GM23248 (cell line): ENCODE measurements around the gene PDE6B. TPM values are rescaled to one million over a fixed set of nuclear protein-coding genes. Genes with fewer than 3 reads are reported as not detected.

ENCODE experiments used
- DNase-seq: peaks from one replicate; pipeline ENCODE4 v3.0.0-alpha.2; 2015
- H2AFZ ChIP-seq: fragments of 200-600 bp; sonication (generic); 2 replicates; pipeline ENCODE4 v1.6.1; 2016; ENCODE audit warnings: antibody characterized with exemption
- H3F3A ChIP-seq: fragments of 200-600 bp; sonication (generic); 2 replicates; pipeline ENCODE4 v1.6.1; 2016; ENCODE audit warnings: mild to moderate bottlenecking, antibody characterized with exemption, mixed run types; ENCODE audit not compliant: insufficient read depth
- H3K27ac ChIP-seq: fragments of 200-600 bp; sonication (generic); 2 replicates; pipeline ENCODE4 v1.5.1; 2016; ENCODE audit warnings: mild to moderate bottlenecking
- H3K27me3 ChIP-seq: fragments of 200-600 bp; sonication (generic); replicated peaks from 2 replicates; pipeline ENCODE4 v1.6.1; 2016; ENCODE audit warnings: mild to moderate bottlenecking; ENCODE audit not compliant: insufficient read depth
- H3K36me3 ChIP-seq: fragments of 200-600 bp; sonication (generic); 2 replicates; pipeline ENCODE4 v1.6.1; 2016; ENCODE audit warnings: low read depth, mild to moderate bottlenecking
- H3K4me1 ChIP-seq: fragments of 200-600 bp; sonication (generic); 2 replicates; pipeline ENCODE4 v1.6.1; 2016; ENCODE audit warnings: mild to moderate bottlenecking; ENCODE audit not compliant: insufficient read depth
- H3K4me2 ChIP-seq: fragments of 200-600 bp; sonication (generic); one replicate; pipeline ENCODE4 v1.6.1; 2016; ENCODE audit warnings: mild to moderate bottlenecking; ENCODE audit not compliant: unreplicated experiment
- H3K4me3 ChIP-seq: fragments of 200-600 bp; sonication (generic); 2 replicates; pipeline ENCODE4 v1.5.1; 2016; ENCODE audit warnings: mild to moderate bottlenecking
- H3K79me2 ChIP-seq: fragments of 200-600 bp; sonication (generic); 2 replicates; pipeline ENCODE4 v1.6.1; 2016; ENCODE audit warnings: mild to moderate bottlenecking; ENCODE audit not compliant: insufficient read depth
- H3K9ac ChIP-seq: fragments of 200-600 bp; sonication (generic); 2 replicates; pipeline ENCODE4 v1.6.1; 2016; ENCODE audit warnings: mild to moderate bottlenecking
- H3K9me2 ChIP-seq: fragments of 200-600 bp; sonication (generic); 2 replicates; pipeline ENCODE4 v1.6.1; 2016; ENCODE audit warnings: mixed run types, mild to moderate bottlenecking, moderate library complexity; ENCODE audit not compliant: insufficient read depth
- H3K9me3 ChIP-seq: fragments of 200-600 bp; sonication (generic); one replicate; pipeline ENCODE4 v1.6.1; 2017; ENCODE audit warnings: low read depth
- H4K20me1 ChIP-seq: fragments of 200-600 bp; sonication (generic); 2 replicates; pipeline ENCODE4 v1.6.0; 2016; ENCODE audit not compliant: insufficient read depth
- EZH2 ChIP-seq: fragments of 200-600 bp; sonication (generic); IDR thresholded peaks from 2 replicates; pipeline ENCODE4 v1.6.1; 2018; ENCODE audit warnings: antibody characterized with exemption, mild to moderate bottlenecking; ENCODE audit not compliant: insufficient read depth, poor library complexity, severe bottlenecking
- EZH2phosphoT487 ChIP-seq: fragments of 200-600 bp; sonication (generic); IDR thresholded peaks from 2 replicates; pipeline ENCODE4 v1.6.1; 2018; ENCODE audit warnings: antibody characterized with exemption, moderate library complexity, mild to moderate bottlenecking, low read depth; ENCODE audit not compliant: insufficient read depth
- WGBS, 2 experiments: methylation state at CpG; one replicate each; pipeline ENCODE4 v1.1.6; 2015 to 2017; ENCODE audit warnings: low lambda C conversion rate in 2 of 2, low coverage in 1 of 2; ENCODE audit errors: missing lambda C conversion rate in 2 of 2; 5-methylcytosine and 5-hydroxymethylcytosine counted together
- in situ Hi-C: fragments of 300-500 bp; cut with MboI; formaldehyde crosslinking; loops from 2 replicates; pipeline ENCODE4 v1.15.0; 2020
- polyA plus RNA-seq: library from polyadenylated mRNA; unstranded; fragments of >200 nt; fragmentation: Nextera tagmentation; extraction: Ambion mirVana; gene quantifications from 2 replicates; pipeline ENCODE4 v1.2.1, GENCODE V29; 2016
- total RNA-seq: library from RNA; depleted of rRNA; stranded (reverse); fragments of >200 nt; shearing (Covaris generic); gene quantifications from 2 replicates; pipeline ENCODE4 v1.2.3, GENCODE V29; 2014

Gene PDE6B
- total and polyA plus RNA-seq, 2 experiments from 2014 or later = 0.11 TPM; not detected in 1

DNA sequence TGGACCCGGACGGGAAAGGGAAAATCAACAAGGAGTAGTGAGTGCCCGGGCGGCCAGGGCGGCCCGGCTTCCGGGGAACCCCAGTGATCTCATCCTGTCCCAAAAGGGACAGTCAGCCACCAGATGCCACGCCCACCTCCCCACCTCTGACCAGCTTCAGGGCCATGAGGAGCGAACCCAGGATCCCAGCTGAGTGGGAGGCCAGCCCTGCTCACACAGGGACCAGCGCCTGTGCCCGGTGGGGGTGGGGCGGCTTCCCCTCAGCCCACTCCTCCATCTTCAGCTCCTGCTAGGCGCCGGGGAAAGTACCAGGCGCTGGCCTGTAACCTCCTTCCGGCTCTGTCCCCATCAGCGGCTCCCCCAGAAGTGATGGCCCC, 55.2 kb downstream of the PDE6B start:
- Histone ChIP-seq H3K27ac (no peak overlapping the region), H3K9ac (peak overlapping the region; percentile 33; the same call in 1 of the 2 replicates), H3F3A (no peaks in the 10 kb centered on the region), H2AFZ (no peak overlapping the region), H3K79me2 (peaks cover 4% of the 10 kb centered on the region; the same call in 1 of the 2 replicates), H3K4me2 (peak overlapping the region; percentile 28), H4K20me1 (no peaks in the 10 kb centered on the region), H3K9me2 (no peaks in the 10 kb centered on the region), H3K36me3 (no peaks in the 10 kb centered on the region), H3K9me3 (no peaks in the 10 kb centered on the region), H3K27me3 (no peaks in the 10 kb centered on the region), H3K4me3 (peak overlapping the region; percentile 54), H3K4me1 (no peaks in the 10 kb centered on the region)
- in situ Hi-C loops = no loop called here
- peak; percentile 31 for DNase-seq
- TF ChIP-seq EZH2 (no peak), EZH2phosphoT487 (no peak)
- 47 to 48% methylated on average over 15 to 17 of the region's 17 CpGs for WGBS, 2 experiments

GRCh38 chr4:680928-681645, 55.7 kb downstream of the PDE6B start:
- Histone ChIP-seq H3K9me2 (no peaks in the 10 kb centered on the region), H3K4me3 (peak overlapping the region; percentile 54), H3K36me3 (no peaks in the 10 kb centered on the region), H3K4me1 (no peaks in the 10 kb centered on the region), H3K9me3 (no peaks in the 10 kb centered on the region), H2AFZ (no peak overlapping the region), H3K79me2 (no peaks in the 10 kb centered on the region), H3K9ac (peak overlapping the region; percentile 33; the same call in 1 of the 2 replicates), H3K27me3 (no peaks in the 10 kb centered on the region), H4K20me1 (no peaks in the 10 kb centered on the region), H3K27ac (no peak overlapping the region), H3K4me2 (peak overlapping the region; percentile 28), H3F3A (no peaks in the 10 kb centered on the region)
- no peak for TF ChIP-seq EZH2phosphoT487
- TF ChIP-seq EZH2 = no peak
- in situ Hi-C loops = no loop called here
- 2 to 5% methylated on average over 13 to 50 of the region's 62 CpGs for WGBS, 2 experiments
- DNase-seq = peak; percentile 66

GRCh38 chr4:681736-682451, 56.5 kb downstream of the PDE6B start:
- no peak overlapping the region for H3K4me2 ChIP-seq
- in situ Hi-C loops = no loop called here
- no peak overlapping the region for H3K27ac ChIP-seq
- H3K9me3 ChIP-seq = no peaks in the 10 kb centered on the region
- H4K20me1 ChIP-seq = no peaks in the 10 kb centered on the region
- H2AFZ ChIP-seq = no peak overlapping the region
- H3K79me2 ChIP-seq = no peaks in the 10 kb centered on the region
- no peaks in the 10 kb centered on the region for H3K27me3 ChIP-seq
- H3K4me3 ChIP-seq = no peak overlapping the region
- no peaks in the 10 kb centered on the region for H3K9me2 ChIP-seq
- no peak for DNase-seq
- WGBS, 2 experiments = 79 to 91% methylated on average over 31 to 55 of the region's 58 CpGs
- H3K36me3 ChIP-seq = no peaks in the 10 kb centered on the region
- H3K4me1 ChIP-seq = peaks cover under 1% of the 10 kb centered on the region; the same call in 1 of the 2 replicates
- TF ChIP-seq EZH2 (no peak), EZH2phosphoT487 (no peak)
- H3F3A ChIP-seq = no peaks in the 10 kb centered on the region
- no peak overlapping the region for H3K9ac ChIP-seq

DNA sequence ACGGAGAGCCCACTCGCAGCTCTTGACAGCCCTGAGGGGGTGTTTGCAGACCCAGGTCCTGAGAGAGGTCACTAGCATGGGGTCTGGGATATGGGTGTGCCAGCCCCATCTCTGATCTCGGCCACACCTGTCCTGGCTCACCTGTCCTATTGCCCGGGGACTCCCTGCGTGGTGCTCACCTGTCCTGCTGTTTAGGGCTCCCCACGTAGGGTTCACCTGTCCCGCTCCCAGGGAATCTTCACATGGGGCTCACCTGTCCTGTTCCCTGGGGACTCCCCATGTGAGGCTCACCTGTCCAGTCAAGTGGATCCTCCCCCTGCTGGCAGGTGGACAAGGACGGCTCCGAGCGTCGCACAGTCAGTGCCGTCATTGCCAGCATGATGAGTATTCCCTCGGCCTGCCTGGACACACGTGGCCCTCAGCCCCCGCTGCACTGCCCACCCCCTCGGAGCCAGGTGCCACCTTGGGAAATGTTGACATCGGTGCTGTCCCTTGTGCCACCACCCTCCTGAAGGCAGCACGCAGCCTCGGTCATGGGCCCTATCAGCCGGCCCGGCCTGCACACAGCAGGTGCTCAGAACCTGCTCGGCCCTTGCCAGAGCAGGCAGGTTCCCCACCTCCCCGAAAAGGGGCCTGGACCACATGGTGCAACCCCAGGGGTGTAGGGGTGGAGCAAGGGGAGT, 57.3 kb downstream of the PDE6B start:
- in situ Hi-C loops = no loop called here
- H3K4me1 ChIP-seq = peaks cover 7% of the 10 kb centered on the region
- TF ChIP-seq EZH2 (no peak), EZH2phosphoT487 (no peak)
- H3K9me2 ChIP-seq = no peaks in the 10 kb centered on the region
- H3K27me3 ChIP-seq = no peaks in the 10 kb centered on the region
- H2AFZ ChIP-seq = no peak overlapping the region
- no peak overlapping the region for H3K27ac ChIP-seq
- H3K9me3 ChIP-seq = no peaks in the 10 kb centered on the region
- H3K9ac ChIP-seq = no peak overlapping the region
- no peak for DNase-seq
- H3K36me3 ChIP-seq = no peaks in the 10 kb centered on the region
- no peak overlapping the region for H3K4me3 ChIP-seq
- 83 to 88% methylated on average over 23 of the region's 23 CpGs for WGBS, 2 experiments
- no peaks in the 10 kb centered on the region for H3K79me2 ChIP-seq
- H3F3A ChIP-seq = peaks cover 3% of the 10 kb centered on the region; the same call in 1 of the 2 replicates
- H3K4me2 ChIP-seq = no peak overlapping the region
- no peaks in the 10 kb centered on the region for H4K20me1 ChIP-seq
